NT2/D1 (cell line): ENCODE data around the gene C1orf174.

ENCODE experiments used
- DNase-seq: peaks from one replicate; pipeline ENCODE4 v3.0.0-alpha.2; 2011; ENCODE audit warnings: low read depth, low spot score
- H3K27me3 ChIP-seq: 2 replicates; pipeline ENCODE4 v1.6.0; 2011; ENCODE audit warnings: mild to moderate bottlenecking; ENCODE audit not compliant: insufficient read length, insufficient read depth
- H3K36me3 ChIP-seq: 2 replicates; pipeline ENCODE4 v1.6.1; 2011; ENCODE audit warnings: mild to moderate bottlenecking, low read length, mixed read lengths; ENCODE audit not compliant: insufficient read depth, insufficient read length
- H3K4me1 ChIP-seq: 2 replicates; pipeline ENCODE4 v1.5.1; 2011; ENCODE audit not compliant: insufficient read depth, insufficient read length
- H3K4me3 ChIP-seq: 2 replicates; pipeline ENCODE4 v1.5.1; 2011; ENCODE audit warnings: low read depth; ENCODE audit not compliant: insufficient read length
- H3K9ac ChIP-seq: 2 replicates; pipeline ENCODE4 v1.6.0; 2011; ENCODE audit warnings: low read depth; ENCODE audit not compliant: insufficient read length
- H3K9me3 ChIP-seq: 2 replicates; pipeline ENCODE4 v1.5.1; 2011; ENCODE audit warnings: mild to moderate bottlenecking, low read length; ENCODE audit not compliant: insufficient read depth
- SUZ12 ChIP-seq: IDR thresholded peaks from 2 replicates; pipeline ENCODE4 v1.6.1; 2011; ENCODE audit not compliant: insufficient read length, insufficient read depth; ENCODE audit errors: extremely low read depth
- YY1 ChIP-seq: IDR thresholded peaks from 2 replicates; pipeline ENCODE4 v1.6.1; 2011; ENCODE audit not compliant: insufficient read length, insufficient read depth
- ZNF274 ChIP-seq: IDR thresholded peaks from 2 replicates; pipeline ENCODE4 v1.6.1; 2011; ENCODE audit warnings: mild to moderate bottlenecking, low read depth, low read length

The C1orf174 gene

GRCh38 chr1:3858231-3858981 lies 41.7 kb downstream of the C1orf174 start:
- no peak overlapping the region for H3K4me3 ChIP-seq
- H3K27me3 ChIP-seq: no peaks in the 10 kb centered on the region
- no peaks in the 10 kb centered on the region for H3K9me3 ChIP-seq
- TF ChIP-seq SUZ12 (no peak), ZNF274 (no peak), YY1 (no peak)
- no peak overlapping the region for H3K9ac ChIP-seq
- no peak for DNase-seq
- H3K36me3 ChIP-seq: no peaks in the 10 kb centered on the region
- peaks cover 3% of the 10 kb centered on the region for H3K4me1 ChIP-seq

DNA sequence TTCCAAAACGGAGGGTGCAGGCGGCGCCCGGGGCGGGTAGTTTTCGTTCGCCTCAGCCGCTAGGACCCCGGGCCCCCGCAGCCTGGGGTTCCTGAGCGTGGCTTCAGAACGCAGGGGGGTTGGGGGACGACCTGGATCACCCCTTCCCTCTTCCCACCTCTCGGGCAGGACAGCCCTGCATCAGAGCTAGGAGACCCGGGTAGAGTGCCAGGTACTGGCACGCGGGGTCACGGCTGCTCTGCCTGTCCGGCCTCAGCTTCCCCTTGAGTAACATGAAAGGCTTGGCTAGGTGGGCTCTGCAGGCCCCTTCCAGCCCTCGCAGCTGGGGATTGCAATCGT lies 42.3 kb downstream of the C1orf174 start:
- no peaks in the 10 kb centered on the region for H3K9me3 ChIP-seq
- H3K4me1 ChIP-seq: peaks cover 3% of the 10 kb centered on the region
- H3K36me3 ChIP-seq: no peaks in the 10 kb centered on the region
- peak overlapping the region; percentile 87 for H3K4me3 ChIP-seq
- no peaks in the 10 kb centered on the region for H3K27me3 ChIP-seq
- DNase-seq: no peak
- peak overlapping the region; percentile 84 for H3K9ac ChIP-seq
- TF ChIP-seq YY1: no peak
- TF ChIP-seq ZNF274: no peak
- no peak for TF ChIP-seq SUZ12

DNA sequence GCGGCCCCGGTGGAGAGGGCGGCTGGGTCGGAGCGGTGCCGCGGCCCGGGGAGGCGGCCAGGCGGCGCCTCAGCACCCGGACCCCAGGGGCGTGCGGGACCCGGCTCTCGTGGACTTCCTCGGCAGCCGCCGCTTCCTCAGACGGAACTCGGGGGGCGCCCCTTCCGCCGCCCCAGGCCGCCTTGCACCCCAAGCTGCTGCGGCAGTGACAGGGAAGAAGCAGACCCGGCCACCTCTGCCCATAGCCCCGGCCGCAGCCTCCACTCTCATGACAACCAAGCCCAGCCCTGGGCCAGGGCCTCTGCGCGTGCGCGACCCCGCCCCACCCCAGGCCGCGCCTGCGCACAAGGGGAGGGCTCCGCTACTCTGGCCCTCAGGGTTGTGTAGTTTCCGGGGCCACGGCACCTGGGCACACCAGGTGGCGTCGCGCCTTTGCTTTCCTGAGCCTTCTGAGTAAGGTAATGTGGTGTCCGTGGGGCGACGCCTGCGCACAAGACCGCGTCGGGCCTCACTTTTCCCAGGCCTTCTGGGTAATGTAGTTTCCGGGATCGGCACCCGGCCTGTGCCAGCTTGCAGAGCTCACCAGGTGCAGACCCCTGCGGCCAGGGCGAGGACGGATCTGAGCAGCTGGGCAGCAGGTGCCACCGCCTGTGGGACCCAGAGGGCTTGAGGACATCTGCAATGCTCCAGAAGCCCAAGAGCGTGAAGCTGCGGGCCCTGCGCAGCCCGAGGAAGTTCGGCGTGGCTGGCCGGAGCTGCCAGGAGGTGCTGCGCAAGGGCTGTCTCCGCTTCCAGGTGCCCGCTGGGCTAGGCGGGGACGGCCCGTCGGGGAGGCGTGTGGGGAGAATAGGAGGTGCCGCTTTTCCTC lies 42.9 kb downstream of the C1orf174 start, which contains the start of the genes CEP104 and DFFB:
CEP104 (minus strand) TSS at position 289 of the 868 bp plus-strand sequence. CDS start 4,804 bp downstream, outside the sequence.
DFFB (plus strand) TSS at position 554 of the 868 bp plus-strand sequence; CDS start at position 682, 128 bp downstream.
- peak within 1 kb of the TSS; percentile 87 for H3K4me3 ChIP-seq
- peak; percentile 83 for DNase-seq
- no peaks in the 10 kb centered on the region for H3K36me3 ChIP-seq
- H3K4me1 ChIP-seq: peaks cover 3% of the 10 kb centered on the region
- H3K9me3 ChIP-seq: no peaks in the 10 kb centered on the region
- peak within 1 kb of the TSS; percentile 84 for H3K9ac ChIP-seq
- no peaks in the 10 kb centered on the region for H3K27me3 ChIP-seq
- TF ChIP-seq ZNF274 (no peak), YY1 (no peak), SUZ12 (no peak)

DNA sequence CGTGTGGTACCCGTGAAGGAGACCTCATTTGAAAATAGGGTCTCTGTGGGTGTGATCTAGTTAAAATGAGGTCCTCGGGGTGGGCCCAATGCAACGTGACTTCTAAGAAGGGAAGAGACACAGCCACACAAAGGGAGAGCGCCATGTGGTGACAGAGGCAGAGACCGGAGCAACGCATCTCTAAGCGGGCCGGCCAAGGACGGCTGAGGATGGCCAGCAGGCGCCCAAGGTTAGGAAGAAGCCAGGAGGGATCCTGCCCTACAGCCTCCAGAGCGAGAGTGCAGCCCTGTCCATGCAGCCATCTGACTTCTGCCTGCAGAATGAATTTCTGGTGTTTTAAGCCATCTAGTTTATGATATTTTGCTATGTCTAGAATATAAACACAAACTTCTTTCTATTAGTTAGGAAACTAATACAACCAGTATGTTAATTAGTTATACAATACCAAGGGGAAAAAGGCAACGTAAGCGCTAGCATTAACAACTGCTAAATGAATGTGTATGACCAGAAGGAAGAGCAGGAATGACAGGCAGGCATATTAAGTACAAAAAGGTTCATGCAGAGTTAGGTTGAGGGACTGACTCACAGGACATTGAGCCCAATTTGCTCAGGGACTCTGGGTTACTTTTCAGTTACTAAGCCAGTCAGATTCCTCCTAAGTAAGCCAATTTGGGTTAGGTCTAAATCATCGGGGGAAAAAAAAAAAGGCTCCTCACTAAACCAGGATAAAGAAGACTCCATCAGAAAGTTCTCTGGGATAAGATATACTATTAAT lies 47.2 kb downstream of the C1orf174 start:
- no peak overlapping the region for H3K4me3 ChIP-seq
- DNase-seq: no peak
- no peaks in the 10 kb centered on the region for H3K27me3 ChIP-seq
- H3K4me1 ChIP-seq: no peaks in the 10 kb centered on the region
- H3K9ac ChIP-seq: no peak overlapping the region
- no peaks in the 10 kb centered on the region for H3K9me3 ChIP-seq
- TF ChIP-seq ZNF274 (no peak), SUZ12 (no peak), YY1 (no peak)
- H3K36me3 ChIP-seq: peaks cover 18% of the 10 kb centered on the region

- no peaks in the 10 kb centered on the region for H3K9me3 ChIP-seq
- H3K36me3 ChIP-seq: peaks cover 25% of the 10 kb centered on the region
- no peaks in the 10 kb centered on the region for H3K27me3 ChIP-seq
- H3K4me3 ChIP-seq: no peak overlapping the region
- H3K9ac ChIP-seq: no peak overlapping the region
- DNase-seq: no peak
- no peaks in the 10 kb centered on the region for H3K4me1 ChIP-seq
- TF ChIP-seq SUZ12 (no peak), ZNF274 (no peak), YY1 (no peak)
Observed at GRCh38 chr1:3852091-3852490, 48.0 kb downstream of the C1orf174 start.

GRCh38 chr1:3851292-3851691 lies 48.8 kb downstream of the C1orf174 start:
- DNase-seq: no peak
- Histone ChIP-seq H3K4me1 (no peaks in the 10 kb centered on the region), H3K9me3 (no peaks in the 10 kb centered on the region), H3K4me3 (no peak overlapping the region), H3K27me3 (no peaks in the 10 kb centered on the region), H3K36me3 (peaks cover 29% of the 10 kb centered on the region), H3K9ac (no peak overlapping the region)
- TF ChIP-seq ZNF274: no peak
- TF ChIP-seq SUZ12: no peak
- TF ChIP-seq YY1: no peak
